Skeletal muscle satellite cell (primary cell): ENCODE data around the gene ABHD2. TPM values are rescaled to one million over a fixed set of nuclear protein-coding genes. Genes with fewer than 3 reads are reported as not detected.
"Not testable (repeated sequence)": the region's sequence is repeated elsewhere in the genome, so short reads cannot be mapped to it uniquely, and the experiment has no call there.

ENCODE experiments used
- H3K27me3 ChIP-seq: 2 replicates; pipeline ENCODE4 v1.7.0; 2013; ENCODE audit warnings: low read length; ENCODE audit not compliant: control insufficient read depth, insufficient read depth
- H3K36me3 ChIP-seq: 2 replicates; pipeline ENCODE4 v1.7.0; 2013; ENCODE audit warnings: mild to moderate bottlenecking, control low read depth, low read length; ENCODE audit not compliant: insufficient read depth
- H3K4me1 ChIP-seq: 2 replicates; pipeline ENCODE4 v1.7.0; 2013; ENCODE audit warnings: low read length; ENCODE audit not compliant: control insufficient read depth, insufficient read depth
- H3K4me2 ChIP-seq: 2 replicates; pipeline ENCODE4 v1.7.0; 2013; ENCODE audit warnings: mild to moderate bottlenecking, low read length
- H3K4me3 ChIP-seq: 2 replicates; pipeline ENCODE4 v1.7.0; 2013; ENCODE audit warnings: low read length
- H3K9ac ChIP-seq: 2 replicates; pipeline ENCODE4 v1.7.0; 2013; ENCODE audit warnings: mild to moderate bottlenecking, low read depth, low read length, moderate library complexity
- H3K9me3 ChIP-seq: replicated peaks from 2 replicates; pipeline ENCODE4 v1.7.0; 2013; ENCODE audit warnings: mild to moderate bottlenecking, control low read depth, low read length
- total RNA-seq: library from RNA; depleted of rRNA; stranded (reverse); fragments of >200 nt; gene quantifications from 2 replicates; pipeline ENCODE4 v1.2.3, GENCODE V29; 2012; rRNA removed

Gene ABHD2
- total RNA-seq, result 58.1 and 107 TPM in 2 replicates

- peak within 1 kb of the TSS; percentile 94 for H3K9ac ChIP-seq
- H3K9me3 ChIP-seq, result no peaks in the 10 kb centered on the region
- H3K36me3 ChIP-seq, result no peaks in the 10 kb centered on the region
- no peaks in the 10 kb centered on the region for H3K27me3 ChIP-seq
- H3K4me3 ChIP-seq, result peak within 1 kb of the TSS; percentile 86
- peak within 1 kb of the TSS; percentile 97 for H3K4me2 ChIP-seq
- peaks cover 52% of the 10 kb centered on the region for H3K4me1 ChIP-seq
Observed at GRCh38 chr15:89087830-89088604, at the start of gene ABHD2. Gene ABHD2, plus strand, starts transcription at chr15:89088456. Its CDS starts 27,872 bp downstream, at chr15:89116328.

GRCh38 chr15:89039142-89039541, 49.1 kb upstream of the ABHD2 start:
- H3K4me1 ChIP-seq, result peaks cover 4% of the 10 kb centered on the region
- H3K4me3 ChIP-seq, result no peak overlapping the region
- H3K9me3 ChIP-seq, result no peaks in the 10 kb centered on the region
- H3K27me3 ChIP-seq, result peaks cover 26% of the 10 kb centered on the region
- H3K4me2 ChIP-seq, result no peak overlapping the region
- H3K9ac ChIP-seq, result no peak overlapping the region
- H3K36me3 ChIP-seq, result no peaks in the 10 kb centered on the region

GRCh38 chr15:89041507-89041906, 46.7 kb upstream of the ABHD2 start:
- peaks cover 4% of the 10 kb centered on the region for H3K4me1 ChIP-seq
- peaks cover 13% of the 10 kb centered on the region for H3K27me3 ChIP-seq
- no peak overlapping the region for H3K9ac ChIP-seq
- H3K4me2 ChIP-seq, result no peak overlapping the region
- H3K9me3 ChIP-seq, result no peaks in the 10 kb centered on the region
- H3K4me3 ChIP-seq, result no peak overlapping the region
- H3K36me3 ChIP-seq, result no peaks in the 10 kb centered on the region

GRCh38 chr15:89042387-89042786, 45.9 kb upstream of the ABHD2 start:
- Histone ChIP-seq H3K4me1 (peaks cover 4% of the 10 kb centered on the region), H3K9me3 (no peaks in the 10 kb centered on the region), H3K4me2 (no peak overlapping the region), H3K4me3 (no peak overlapping the region), H3K36me3 (no peaks in the 10 kb centered on the region), H3K9ac (no peak overlapping the region), H3K27me3 (peaks cover 12% of the 10 kb centered on the region)

GRCh38 chr15:89043031-89044002, 44.9 kb upstream of the ABHD2 start:
- Histone ChIP-seq H3K9ac (no peak overlapping the region), H3K4me1 (peaks cover 4% of the 10 kb centered on the region), H3K4me3 (no peak overlapping the region), H3K9me3 (no peaks in the 10 kb centered on the region), H3K36me3 (no peaks in the 10 kb centered on the region), H3K4me2 (no peak overlapping the region), H3K27me3 (peaks cover 4% of the 10 kb centered on the region)

GRCh38 chr15:89049016-89049666, 39.1 kb upstream of the ABHD2 start:
- H3K27me3 ChIP-seq, H3K9me3 ChIP-seq, H3K9ac ChIP-seq, H3K4me2 ChIP-seq, H3K4me3 ChIP-seq, H3K36me3 ChIP-seq: not testable (repeated sequence)
- peaks cover 16% of the 10 kb centered on the region for H3K4me1 ChIP-seq

GRCh38 chr15:89051875-89052274, 36.4 kb upstream of the ABHD2 start:
- H3K4me3 ChIP-seq, result no peak overlapping the region
- H3K4me1 ChIP-seq, result peaks cover 16% of the 10 kb centered on the region
- H3K4me2 ChIP-seq, result peak overlapping the region; percentile 37
- no peaks in the 10 kb centered on the region for H3K27me3 ChIP-seq
- no peaks in the 10 kb centered on the region for H3K36me3 ChIP-seq
- H3K9me3 ChIP-seq, result no peaks in the 10 kb centered on the region
- peak overlapping the region; percentile 54 for H3K9ac ChIP-seq

- no peaks in the 10 kb centered on the region for H3K27me3 ChIP-seq
- no peak overlapping the region for H3K4me3 ChIP-seq
- peak overlapping the region; percentile 37 for H3K4me2 ChIP-seq
- H3K9me3 ChIP-seq, result no peaks in the 10 kb centered on the region
- peaks cover 16% of the 10 kb centered on the region for H3K4me1 ChIP-seq
- no peaks in the 10 kb centered on the region for H3K36me3 ChIP-seq
- H3K9ac ChIP-seq, result peak overlapping the region; percentile 54
Observed at GRCh38 chr15:89052474-89052873, 35.8 kb upstream of the ABHD2 start.

- no peak overlapping the region for H3K4me2 ChIP-seq
- no peaks in the 10 kb centered on the region for H3K9me3 ChIP-seq
- no peaks in the 10 kb centered on the region for H3K27me3 ChIP-seq
- no peaks in the 10 kb centered on the region for H3K36me3 ChIP-seq
- peaks cover 16% of the 10 kb centered on the region for H3K4me1 ChIP-seq
- no peak overlapping the region for H3K9ac ChIP-seq
- no peak overlapping the region for H3K4me3 ChIP-seq
Observed at GRCh38 chr15:89054873-89055272, 33.4 kb upstream of the ABHD2 start.

GRCh38 chr15:89057506-89058133, 30.6 kb upstream of the ABHD2 start:
- H3K4me2 ChIP-seq, result peak overlapping the region; percentile 13
- no peak overlapping the region for H3K9ac ChIP-seq
- peaks cover 2% of the 10 kb centered on the region for H3K4me1 ChIP-seq
- H3K4me3 ChIP-seq, result no peak overlapping the region
- no peaks in the 10 kb centered on the region for H3K27me3 ChIP-seq
- H3K9me3 ChIP-seq, result no peaks in the 10 kb centered on the region
- H3K36me3 ChIP-seq, result no peaks in the 10 kb centered on the region

GRCh38 chr15:89058376-89058775, 29.9 kb upstream of the ABHD2 start:
- H3K9me3 ChIP-seq, result no peaks in the 10 kb centered on the region
- H3K27me3 ChIP-seq, result no peaks in the 10 kb centered on the region
- H3K4me3 ChIP-seq, result no peak overlapping the region
- H3K9ac ChIP-seq, result no peak overlapping the region
- no peaks in the 10 kb centered on the region for H3K4me1 ChIP-seq
- no peak overlapping the region for H3K4me2 ChIP-seq
- H3K36me3 ChIP-seq, result no peaks in the 10 kb centered on the region
